ENCODE data around the gene CLSTN2. TPM values are rescaled to one million over a fixed set of nuclear protein-coding genes. Genes with fewer than 3 reads are reported as not detected.

CLSTN2 gene
- not detected for polyA plus RNA-seq

- H3K4me1 Mint-ChIP-seq, result peaks cover 6 to 15% (median 7%) of the 10 kb centered on the region in 3 donors
- peaks cover 2% of the 10 kb centered on the region for H3K36me3 Mint-ChIP-seq
- peaks cover 0 to 11% (median 0%) of the 10 kb centered on the region in 3 donors for H3K9me3 Mint-ChIP-seq
- peak within 1 kb of the TSS in 3 of 4 donors; percentile 58 to 87 (median 77) for H3K4me3 Mint-ChIP-seq
- no peak within 1 kb of the TSS for H3K27ac Mint-ChIP-seq
- peaks cover 43% of the 10 kb centered on the region for H3K27me3 Mint-ChIP-seq
Observed at GRCh38 chr3:139935016-139935865, at the start of gene CLSTN2. Gene CLSTN2, plus strand, starts transcription at chr3:139935185.

DNA sequence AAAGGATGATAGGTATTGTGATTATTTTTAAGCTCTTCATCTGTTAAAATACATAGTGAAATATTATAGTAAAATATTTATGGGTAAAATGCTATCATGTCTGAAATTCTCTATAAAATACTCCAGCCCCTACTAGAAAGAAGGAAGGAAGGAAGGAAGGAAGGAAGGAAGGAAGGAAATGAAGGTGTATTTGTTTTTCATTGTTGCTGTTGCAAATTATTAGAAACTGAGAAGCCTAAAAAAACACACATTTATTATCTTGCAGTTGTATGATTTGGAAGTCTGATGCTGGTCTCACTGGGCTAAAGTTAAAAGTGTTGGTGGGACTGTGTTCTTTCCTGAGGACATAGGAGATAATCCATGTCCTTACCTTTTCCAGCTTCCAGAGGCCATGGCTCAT, 47.6 kb upstream of the CLSTN2 start:
- no peaks in the 10 kb centered on the region for H3K9me3 Mint-ChIP-seq
- no peak overlapping the region for H3K4me3 Mint-ChIP-seq
- H3K4me1 Mint-ChIP-seq, result no peaks in the 10 kb centered on the region
- H3K36me3 Mint-ChIP-seq, result peaks cover 1% of the 10 kb centered on the region
- peaks cover 2% of the 10 kb centered on the region for H3K27me3 Mint-ChIP-seq
- no peak overlapping the region for H3K27ac Mint-ChIP-seq

- no peaks in the 10 kb centered on the region for H3K9me3 Mint-ChIP-seq
- H3K27ac Mint-ChIP-seq, result no peak overlapping the region
- peaks cover 2% of the 10 kb centered on the region for H3K27me3 Mint-ChIP-seq
- no peaks in the 10 kb centered on the region for H3K4me1 Mint-ChIP-seq
- no peak overlapping the region for H3K4me3 Mint-ChIP-seq
- H3K36me3 Mint-ChIP-seq, result peaks cover 1% of the 10 kb centered on the region
Observed at GRCh38 chr3:139888561-139889140, 46.3 kb upstream of the CLSTN2 start.

DNA sequence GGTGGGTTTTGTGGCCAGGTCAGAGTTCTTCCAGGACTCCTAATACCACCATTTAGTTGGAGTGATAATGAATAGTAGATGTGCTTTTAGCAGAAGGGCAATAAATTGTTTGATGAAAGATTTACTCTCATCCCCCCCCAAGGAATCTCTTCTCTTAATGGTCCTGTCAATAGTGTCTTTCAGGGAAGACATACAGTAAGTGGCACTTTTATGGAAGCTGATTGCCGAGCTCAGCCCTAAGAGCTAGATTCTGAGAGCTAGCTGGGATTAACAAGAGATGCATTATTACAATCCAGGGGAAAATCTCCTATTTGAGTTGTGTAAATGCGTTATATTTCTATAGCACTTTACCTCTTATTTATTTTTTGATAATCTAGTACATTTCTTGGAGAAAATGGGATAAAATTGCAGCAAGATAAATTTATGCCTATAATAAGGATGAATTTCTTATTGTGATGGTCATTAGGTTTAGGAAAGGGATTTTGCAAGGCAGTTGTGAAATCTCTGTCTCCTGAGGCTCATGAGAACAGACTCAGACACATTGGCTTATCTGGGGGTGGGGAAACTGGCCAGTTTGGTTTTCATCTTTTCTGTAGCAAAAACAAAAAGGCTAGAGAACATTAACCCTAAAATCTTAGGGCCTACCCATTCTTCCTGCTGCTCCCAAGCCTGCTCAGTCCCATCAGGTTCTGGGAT, 41.6 kb upstream of the CLSTN2 start:
- Mint-ChIP-seq H3K4me1 (no peaks in the 10 kb centered on the region), H3K4me3 (no peak overlapping the region), H3K27ac (no peak overlapping the region), H3K36me3 (no peaks in the 10 kb centered on the region), H3K9me3 (peaks cover 0 to 1% (median 0%) of the 10 kb centered on the region in 3 donors), H3K27me3 (peaks cover 2% of the 10 kb centered on the region)

DNA sequence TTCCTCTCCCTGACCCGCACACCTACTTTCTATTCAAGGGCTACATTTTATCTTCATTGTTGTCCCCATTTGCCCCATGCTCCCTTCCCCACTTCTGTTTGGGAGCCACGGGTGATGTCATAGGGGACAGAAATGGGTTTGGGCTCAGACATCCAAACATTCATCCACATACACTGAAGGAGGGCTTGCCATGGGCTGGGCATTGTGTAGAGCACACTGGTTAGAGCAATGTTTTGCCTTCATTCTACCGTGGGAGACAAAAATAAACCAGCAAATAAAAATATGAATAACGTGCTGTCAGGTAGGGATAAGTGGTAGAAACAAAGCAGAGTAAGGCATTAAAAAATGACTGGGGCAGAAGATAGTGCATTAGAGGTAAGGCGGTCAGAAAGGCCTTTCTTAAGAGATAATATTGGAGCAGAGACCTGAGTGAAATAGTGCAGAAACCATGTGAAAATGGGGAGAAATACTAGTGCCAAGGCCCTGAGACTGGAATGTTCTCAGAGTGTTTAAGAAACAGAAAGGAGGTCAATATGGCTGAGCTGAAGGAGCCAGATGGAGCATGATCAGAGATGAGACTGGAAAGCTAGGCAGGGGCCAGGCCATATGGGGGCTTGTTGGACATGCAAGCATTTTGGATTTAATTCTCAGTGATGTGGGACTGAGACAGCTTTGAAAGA, 40.9 kb upstream of the CLSTN2 start:
- peaks cover 0 to 1% (median 0%) of the 10 kb centered on the region in 3 donors for H3K9me3 Mint-ChIP-seq
- no peaks in the 10 kb centered on the region for H3K4me1 Mint-ChIP-seq
- no peaks in the 10 kb centered on the region for H3K36me3 Mint-ChIP-seq
- H3K27me3 Mint-ChIP-seq, result peaks cover 2% of the 10 kb centered on the region
- H3K4me3 Mint-ChIP-seq, result no peak overlapping the region
- no peak overlapping the region for H3K27ac Mint-ChIP-seq

DNA sequence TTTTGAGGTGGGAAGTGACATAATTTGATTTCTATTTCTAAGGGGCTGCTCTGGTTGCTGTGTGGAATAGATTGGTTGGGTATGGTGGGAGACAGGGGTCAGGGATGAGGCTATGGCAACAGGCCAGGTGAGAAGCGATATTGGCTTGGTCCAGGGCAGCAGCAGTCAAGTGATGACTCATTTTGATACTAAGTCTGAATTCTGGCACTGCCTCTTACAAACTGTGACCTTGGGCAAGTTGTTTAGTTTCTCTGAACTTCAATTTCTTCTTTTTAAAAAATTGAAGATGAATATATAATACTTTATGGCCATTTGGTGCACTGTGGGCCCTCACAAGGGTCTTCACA, 40.4 kb upstream of the CLSTN2 start:
- H3K27me3 Mint-ChIP-seq, result peaks cover 2% of the 10 kb centered on the region

GRCh38 chr3:139897759-139898158, 37.2 kb upstream of the CLSTN2 start:
- Mint-ChIP-seq H3K4me3 (no peak overlapping the region), H3K4me1 (no peaks in the 10 kb centered on the region), H3K9me3 (peaks cover 0 to 4% (median 4%) of the 10 kb centered on the region in 3 donors), H3K36me3 (no peaks in the 10 kb centered on the region), H3K27me3 (peaks cover 7% of the 10 kb centered on the region), H3K27ac (no peak overlapping the region)

More for the DNA sequence above, 40.4 kb upstream of the CLSTN2 start:
- H3K4me3 Mint-ChIP-seq, result no peak overlapping the region
- peaks cover 0 to 1% (median 0%) of the 10 kb centered on the region in 3 donors for H3K9me3 Mint-ChIP-seq
- H3K4me1 Mint-ChIP-seq, result no peaks in the 10 kb centered on the region
- no peak overlapping the region for H3K27ac Mint-ChIP-seq
- H3K36me3 Mint-ChIP-seq, result no peaks in the 10 kb centered on the region

DNA sequence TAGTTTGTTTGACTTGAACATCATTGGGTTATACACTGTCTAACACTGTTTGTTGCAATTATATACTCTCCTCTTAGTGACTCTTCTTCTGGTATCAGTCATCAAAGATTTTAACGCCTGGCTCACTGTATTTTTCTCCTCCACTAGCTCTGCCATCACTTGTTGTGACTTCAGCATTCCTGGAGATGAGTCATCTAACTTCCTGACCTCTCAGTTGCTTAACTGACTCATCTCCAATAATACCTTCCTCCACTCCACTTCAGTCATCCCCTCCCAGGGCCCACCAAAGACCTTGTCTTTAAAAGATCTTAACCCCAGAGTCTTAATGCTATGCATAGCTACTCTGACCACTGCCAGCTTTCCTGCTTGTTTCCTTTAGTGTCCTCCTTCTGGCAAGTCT, 28.6 kb upstream of the CLSTN2 start:
- H3K4me3 Mint-ChIP-seq, result no peak overlapping the region
- H3K36me3 Mint-ChIP-seq, result no peaks in the 10 kb centered on the region
- no peaks in the 10 kb centered on the region for H3K4me1 Mint-ChIP-seq
- H3K27ac Mint-ChIP-seq, result no peak overlapping the region
- peaks cover 7% of the 10 kb centered on the region for H3K27me3 Mint-ChIP-seq
- peaks cover 0 to 6% (median 0%) of the 10 kb centered on the region in 3 donors for H3K9me3 Mint-ChIP-seq

GRCh38 chr3:139909811-139910210, 25.2 kb upstream of the CLSTN2 start:
- H3K9me3 Mint-ChIP-seq, result peaks cover 0 to 11% (median 0%) of the 10 kb centered on the region in 3 donors
- no peak overlapping the region for H3K4me3 Mint-ChIP-seq
- no peaks in the 10 kb centered on the region for H3K4me1 Mint-ChIP-seq
- H3K27me3 Mint-ChIP-seq, result no peaks in the 10 kb centered on the region
- H3K27ac Mint-ChIP-seq, result no peak overlapping the region
- H3K36me3 Mint-ChIP-seq, result no peaks in the 10 kb centered on the region

- H3K27ac Mint-ChIP-seq, result no peak overlapping the region
- no peak overlapping the region for H3K4me3 Mint-ChIP-seq
- H3K36me3 Mint-ChIP-seq, result no peaks in the 10 kb centered on the region
- peaks cover 0 to 9% (median 0%) of the 10 kb centered on the region in 3 donors for H3K9me3 Mint-ChIP-seq
- no peaks in the 10 kb centered on the region for H3K4me1 Mint-ChIP-seq
- peaks cover 2% of the 10 kb centered on the region for H3K27me3 Mint-ChIP-seq
Observed at GRCh38 chr3:139916271-139916670, 18.7 kb upstream of the CLSTN2 start.

DNA sequence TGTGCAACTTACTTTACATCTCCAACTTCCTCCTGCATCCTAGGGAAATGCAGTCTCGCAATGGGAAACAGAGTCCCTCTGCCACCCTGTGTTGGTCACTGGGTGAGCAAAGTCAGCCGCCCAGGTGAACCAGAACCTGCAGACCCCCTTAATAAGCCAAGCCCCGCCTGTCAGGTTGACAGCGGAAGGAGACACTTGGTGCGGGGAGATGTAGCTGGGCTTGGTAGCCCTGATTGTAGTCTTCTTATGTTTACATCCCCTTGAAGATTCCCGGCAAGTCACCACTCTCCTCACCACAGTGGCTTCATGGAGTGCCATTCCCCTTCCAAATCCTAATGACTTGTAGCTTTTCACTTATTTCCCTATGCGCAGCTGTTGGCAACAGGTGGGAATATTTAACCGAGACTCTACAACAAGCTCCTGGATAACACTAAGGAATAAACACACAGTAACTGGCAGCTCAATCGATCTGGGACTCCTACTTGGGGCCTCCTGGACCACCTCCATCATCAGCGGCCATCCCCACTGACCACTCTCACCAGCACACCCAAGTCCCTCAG, 17.7 kb upstream of the CLSTN2 start:
- H3K9me3 Mint-ChIP-seq, result peaks cover 0 to 8% (median 0%) of the 10 kb centered on the region in 3 donors
- H3K4me1 Mint-ChIP-seq, result no peaks in the 10 kb centered on the region
- H3K4me3 Mint-ChIP-seq, result no peak overlapping the region
- no peaks in the 10 kb centered on the region for H3K36me3 Mint-ChIP-seq
- peak overlapping the region in 1 of 3 donors; percentile 78 for H3K27ac Mint-ChIP-seq
- H3K27me3 Mint-ChIP-seq, result peaks cover 2% of the 10 kb centered on the region

DNA sequence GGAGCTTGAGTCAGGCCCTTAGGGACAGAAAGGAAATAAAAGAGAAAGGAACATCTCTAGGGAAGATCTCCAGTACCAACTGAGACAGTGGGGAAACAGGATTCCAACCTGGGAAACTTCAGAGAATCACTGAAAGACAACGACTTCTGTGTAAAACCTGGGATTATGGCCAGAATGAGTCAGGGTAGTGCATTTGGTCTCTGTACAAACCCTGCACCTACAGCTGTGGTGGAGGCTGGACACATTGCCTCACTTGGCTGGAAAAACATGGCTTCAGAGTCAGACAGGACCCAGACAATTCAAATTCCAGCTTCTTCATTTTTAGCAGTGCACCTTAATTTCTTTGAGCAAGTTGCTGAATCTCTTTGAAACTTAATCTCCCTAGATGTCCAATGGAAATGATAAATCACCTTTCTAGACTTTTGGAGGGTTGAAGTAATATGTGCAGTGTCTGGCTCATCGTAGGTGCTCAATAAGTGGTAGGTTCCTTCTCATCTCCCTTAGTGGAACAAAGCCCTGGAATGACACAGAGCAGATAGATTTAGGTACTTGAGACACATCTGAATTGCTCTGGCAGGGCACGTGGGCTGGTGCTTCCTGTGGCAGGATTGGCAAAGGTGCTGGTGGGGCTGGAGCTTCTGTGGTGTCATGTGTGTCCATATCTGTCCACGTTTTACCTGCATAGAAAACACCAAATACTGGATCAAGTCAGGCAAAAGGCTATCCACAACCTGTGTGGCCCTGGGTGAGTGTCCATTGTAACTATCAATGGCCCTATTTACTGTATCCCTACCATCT, 6.1 kb upstream of the CLSTN2 start:
- Mint-ChIP-seq H3K27me3 (peaks cover 14% of the 10 kb centered on the region), H3K4me1 (no peaks in the 10 kb centered on the region), H3K27ac (no peak overlapping the region), H3K4me3 (no peak overlapping the region), H3K36me3 (no peaks in the 10 kb centered on the region), H3K9me3 (peaks cover 0 to 11% (median 3%) of the 10 kb centered on the region in 3 donors)

DNA sequence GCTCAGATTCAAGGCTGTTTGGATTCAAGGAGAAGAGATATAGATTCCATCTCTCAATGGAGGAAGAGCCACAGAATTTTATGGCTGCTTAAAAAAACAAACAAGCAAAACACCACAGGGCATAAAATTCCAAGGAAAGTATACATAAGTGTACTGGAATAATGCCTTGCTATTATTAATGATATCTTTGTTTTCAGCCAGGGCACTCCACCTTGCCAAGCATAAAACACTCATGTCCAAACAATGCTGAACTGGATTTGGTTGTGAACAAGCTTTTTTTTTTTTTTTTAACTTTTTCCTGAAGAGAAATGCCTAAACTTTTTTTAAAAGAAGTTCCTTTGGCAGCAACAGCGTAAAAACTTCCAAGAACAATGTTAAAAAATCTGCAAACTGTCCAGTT, 4.8 kb upstream of the CLSTN2 start:
- Mint-ChIP-seq H3K4me3 (no peak overlapping the region), H3K27ac (no peak overlapping the region), H3K27me3 (peaks cover 22% of the 10 kb centered on the region), H3K9me3 (peaks cover 0 to 11% (median 3%) of the 10 kb centered on the region in 3 donors), H3K4me1 (peaks cover 0 to 2% (median 0%) of the 10 kb centered on the region in 3 donors), H3K36me3 (no peaks in the 10 kb centered on the region)

GRCh38 chr3:139933766-139934165, 1.2 kb upstream of the CLSTN2 start:
- peaks cover 0 to 11% (median 3%) of the 10 kb centered on the region in 3 donors for H3K9me3 Mint-ChIP-seq
- H3K4me1 Mint-ChIP-seq, result peaks cover 6 to 15% (median 7%) of the 10 kb centered on the region in 3 donors
- H3K27me3 Mint-ChIP-seq, result peaks cover 41% of the 10 kb centered on the region
- no peak overlapping the region for H3K27ac Mint-ChIP-seq
- H3K4me3 Mint-ChIP-seq, result peak overlapping the region in 1 of 4 donors; percentile 87
- H3K36me3 Mint-ChIP-seq, result peaks cover 2% of the 10 kb centered on the region
